ENCODE results near the gene METTL9. TPM values are rescaled to one million over a fixed set of nuclear protein-coding genes. Genes with fewer than 3 reads are reported as not detected.

The METTL9 gene
- total RNA-seq, 4 donors from 2014 or later = 97.0 to 118 (median 108) TPM

- 65 to 81% methylated on average over 9 of the region's 9 CpGs for WGBS, 2 donors (ENCODE audit: low coverage in 1 of 2)
- Histone ChIP-seq H3K4me1 (no peaks in the 10 kb centered on the region), H3K27ac (no peak overlapping the region), H3K27me3 (no peaks in the 10 kb centered on the region), H3K4me3 (no peak overlapping the region), H3K36me3 (no peaks in the 10 kb centered on the region), H3K9me3 (no peaks in the 10 kb centered on the region)
- TF ChIP-seq, protein P1, sequence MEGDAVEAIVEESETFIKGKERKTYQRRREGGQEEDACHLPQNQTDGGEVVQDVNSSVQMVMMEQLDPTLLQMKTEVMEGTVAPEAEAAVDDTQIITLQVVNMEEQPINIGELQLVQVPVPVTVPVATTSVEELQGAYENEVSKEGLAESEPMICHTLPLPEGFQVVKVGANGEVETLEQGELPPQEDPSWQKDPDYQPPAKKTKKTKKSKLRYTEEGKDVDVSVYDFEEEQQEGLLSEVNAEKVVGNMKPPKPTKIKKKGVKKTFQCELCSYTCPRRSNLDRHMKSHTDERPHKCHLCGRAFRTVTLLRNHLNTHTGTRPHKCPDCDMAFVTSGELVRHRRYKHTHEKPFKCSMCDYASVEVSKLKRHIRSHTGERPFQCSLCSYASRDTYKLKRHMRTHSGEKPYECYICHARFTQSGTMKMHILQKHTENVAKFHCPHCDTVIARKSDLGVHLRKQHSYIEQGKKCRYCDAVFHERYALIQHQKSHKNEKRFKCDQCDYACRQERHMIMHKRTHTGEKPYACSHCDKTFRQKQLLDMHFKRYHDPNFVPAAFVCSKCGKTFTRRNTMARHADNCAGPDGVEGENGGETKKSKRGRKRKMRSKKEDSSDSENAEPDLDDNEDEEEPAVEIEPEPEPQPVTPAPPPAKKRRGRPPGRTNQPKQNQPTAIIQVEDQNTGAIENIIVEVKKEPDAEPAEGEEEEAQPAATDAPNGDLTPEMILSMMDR (IDR thresholded peaks at IDR 0.05) = no peak
- TF ChIP-seq EP300 (IDR thresholded peaks at IDR 0.05) = no peak
- TF ChIP-seq POLR2A (IDR thresholded peaks at IDR 0.05) = no peak
- TF ChIP-seq POLR2AphosphoS5 (IDR thresholded peaks at IDR 0.05) = no peak
- ATAC-seq = no peak
Observed at GRCh38 chr16:21698169-21699032, 99.0 kb downstream of the METTL9 start.

DNA sequence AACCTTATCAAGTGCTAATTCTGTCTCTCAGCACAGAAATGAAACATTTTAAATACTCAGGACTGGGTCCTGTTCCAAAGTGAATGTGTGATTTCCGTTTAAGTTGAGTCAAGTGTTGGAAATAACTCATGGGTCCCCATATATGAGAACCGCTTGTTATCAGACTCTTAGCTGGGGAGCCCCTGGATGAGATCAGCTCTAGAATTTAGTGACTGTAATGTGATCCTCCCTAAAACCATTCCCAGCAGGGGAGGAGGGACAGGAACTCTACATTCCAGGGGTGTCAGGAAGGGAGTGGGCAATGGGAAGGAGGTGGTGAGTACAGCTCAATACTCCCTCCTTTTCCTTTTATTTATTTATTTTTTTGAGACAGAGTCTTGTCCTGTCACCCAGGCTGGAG is 101.9 kb downstream of the METTL9 start:
- Histone ChIP-seq H3K4me1 (no peaks in the 10 kb centered on the region), H3K4me3 (no peak overlapping the region), H3K36me3 (no peaks in the 10 kb centered on the region), H3K9me3 (no peaks in the 10 kb centered on the region), H3K27ac (no peak overlapping the region), H3K27me3 (no peaks in the 10 kb centered on the region)
- no peak for ATAC-seq
- whole genome bisulfite sequencing, 2 donors (ENCODE audit: low coverage in 1 of 2) = 18 to 45% methylated on average over 2 of the region's 2 CpGs
- no peak for TF ChIP-seq EP300 (IDR thresholded peaks at IDR 0.05)
- TF ChIP-seq, protein P1 (IDR thresholded peaks at IDR 0.05) = no peak
- TF ChIP-seq POLR2AphosphoS5 (IDR thresholded peaks at IDR 0.05) = no peak
- no peak for TF ChIP-seq POLR2A (IDR thresholded peaks at IDR 0.05)

DNA sequence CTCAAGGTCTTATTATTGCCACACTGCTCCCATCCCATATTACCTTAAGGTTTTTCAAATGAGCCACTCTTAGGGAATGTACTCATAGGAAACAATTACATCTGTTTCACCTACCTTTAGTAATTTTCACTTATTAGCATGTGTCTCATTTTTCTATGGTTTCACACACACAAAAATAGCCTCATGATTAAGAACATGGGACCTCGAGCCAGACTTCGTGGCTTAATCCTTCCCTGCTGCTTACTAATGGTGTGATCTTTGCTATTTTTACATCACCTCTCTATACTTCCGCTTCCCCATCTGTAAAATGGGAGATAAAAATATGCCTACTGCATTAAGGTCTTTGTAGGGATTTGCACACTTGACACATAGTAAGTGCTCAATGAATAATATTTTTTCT is 102.9 kb downstream of the METTL9 start:
- TF ChIP-seq, protein P1 (IDR thresholded peaks at IDR 0.05) = no peak
- no peak for TF ChIP-seq EP300 (IDR thresholded peaks at IDR 0.05)
- TF ChIP-seq POLR2A (IDR thresholded peaks at IDR 0.05) = no peak
- TF ChIP-seq POLR2AphosphoS5 (IDR thresholded peaks at IDR 0.05) = no peak
- no peak overlapping the region for H3K4me3 ChIP-seq
- no peaks in the 10 kb centered on the region for H3K27me3 ChIP-seq
- 71% methylated on average over 3 of the region's 3 CpGs for WGBS, 2 donors (ENCODE audit: low coverage in 1 of 2)
- no peaks in the 10 kb centered on the region for H3K4me1 ChIP-seq
- no peaks in the 10 kb centered on the region for H3K9me3 ChIP-seq
- no peak overlapping the region for H3K27ac ChIP-seq
- ATAC-seq = no peak
- no peaks in the 10 kb centered on the region for H3K36me3 ChIP-seq

DNA sequence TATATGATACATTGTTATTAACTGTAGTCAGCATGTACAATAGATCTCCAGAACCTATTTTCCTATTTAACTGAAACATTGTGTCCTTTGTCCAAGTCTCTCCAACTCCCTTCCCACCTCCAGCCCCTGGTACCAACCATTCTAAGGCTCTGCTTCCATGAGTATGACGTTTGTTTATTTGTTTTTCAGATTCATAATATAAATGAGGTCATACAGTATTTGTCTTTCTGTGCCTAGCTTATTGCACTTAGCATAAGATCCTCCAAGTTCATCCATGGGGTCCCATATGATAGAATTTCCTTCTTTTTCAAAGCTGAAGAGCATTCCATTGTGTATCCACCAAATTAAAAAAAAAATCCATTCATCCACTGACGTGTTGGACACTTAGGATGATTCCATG is 103.8 kb downstream of the METTL9 start:
- H3K27ac ChIP-seq = no peak overlapping the region
- peaks cover 5% of the 10 kb centered on the region for H3K27me3 ChIP-seq
- TF ChIP-seq POLR2A (IDR thresholded peaks at IDR 0.05) (no peak), POLR2AphosphoS5 (IDR thresholded peaks at IDR 0.05) (no peak), EP300 (IDR thresholded peaks at IDR 0.05) (no peak)
- TF ChIP-seq, protein P1 (IDR thresholded peaks at IDR 0.05) = no peak
- no peaks in the 10 kb centered on the region for H3K36me3 ChIP-seq
- H3K4me1 ChIP-seq = peaks cover 0 to 1% (median 0%) of the 10 kb centered on the region in 3 donors
- no peak overlapping the region for H3K4me3 ChIP-seq
- 36 to 48% methylated on average over 2 of the region's 2 CpGs for WGBS, 2 donors (ENCODE audit: low coverage in 1 of 2)
- no peaks in the 10 kb centered on the region for H3K9me3 ChIP-seq
- no peak for ATAC-seq

Data from gastroesophageal sphincter (tissue), 4 donors.